Epithelial cell of proximal tubule (primary cell): ENCODE results near the gene PLN. TPM values are rescaled to one million over a fixed set of nuclear protein-coding genes. Genes with fewer than 3 reads are reported as not detected.

Experiments used
- DNase-seq: peaks from one replicate; pipeline ENCODE4 v3.0.0-alpha.2; 2011; ENCODE audit warnings: low read depth
- H3K4me3 ChIP-seq: 2 replicates; pipeline ENCODE4 v1.5.1; 2011; ENCODE audit warnings: low read depth, mild to moderate bottlenecking, low read length
- total RNA-seq: library from RNA; depleted of rRNA; stranded (reverse); fragments of >200 nt; gene quantifications from 2 replicates; pipeline ENCODE4 v1.2.3, GENCODE V29; 2015
- TF ChIP-seq, protein P1 (sequence below): conservative IDR thresholded peaks from 2 replicates; pipeline ENCODE4 v1.5.1; 2012; ENCODE audit warnings: low read depth, mild to moderate bottlenecking, low read length

PLN gene
- total RNA-seq = not detected in 2 replicates

DNA sequence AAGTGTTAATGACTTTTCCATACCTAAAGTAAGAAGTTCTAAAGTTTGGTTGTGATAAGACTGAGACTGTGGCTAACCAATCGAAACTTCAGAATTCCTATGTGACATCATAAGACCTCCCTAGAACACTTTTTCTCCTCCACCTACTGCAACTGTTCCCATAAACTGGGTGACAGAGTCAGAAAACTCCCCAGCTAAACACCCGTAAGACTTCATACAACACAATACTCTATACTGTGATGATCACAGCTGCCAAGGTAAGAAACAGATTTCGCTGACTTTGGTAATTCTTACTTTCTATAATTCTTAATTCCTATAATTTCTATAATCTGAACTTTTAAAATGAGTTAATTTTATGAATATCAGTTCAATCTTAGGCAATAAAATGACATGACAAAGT is at the start of gene PLN:
PLN (plus strand) TSS at position 161 of the 400 bp plus-strand sequence. CDS start 10,626 bp downstream, outside the sequence.
- no peak for DNase-seq
- TF ChIP-seq, protein P1, sequence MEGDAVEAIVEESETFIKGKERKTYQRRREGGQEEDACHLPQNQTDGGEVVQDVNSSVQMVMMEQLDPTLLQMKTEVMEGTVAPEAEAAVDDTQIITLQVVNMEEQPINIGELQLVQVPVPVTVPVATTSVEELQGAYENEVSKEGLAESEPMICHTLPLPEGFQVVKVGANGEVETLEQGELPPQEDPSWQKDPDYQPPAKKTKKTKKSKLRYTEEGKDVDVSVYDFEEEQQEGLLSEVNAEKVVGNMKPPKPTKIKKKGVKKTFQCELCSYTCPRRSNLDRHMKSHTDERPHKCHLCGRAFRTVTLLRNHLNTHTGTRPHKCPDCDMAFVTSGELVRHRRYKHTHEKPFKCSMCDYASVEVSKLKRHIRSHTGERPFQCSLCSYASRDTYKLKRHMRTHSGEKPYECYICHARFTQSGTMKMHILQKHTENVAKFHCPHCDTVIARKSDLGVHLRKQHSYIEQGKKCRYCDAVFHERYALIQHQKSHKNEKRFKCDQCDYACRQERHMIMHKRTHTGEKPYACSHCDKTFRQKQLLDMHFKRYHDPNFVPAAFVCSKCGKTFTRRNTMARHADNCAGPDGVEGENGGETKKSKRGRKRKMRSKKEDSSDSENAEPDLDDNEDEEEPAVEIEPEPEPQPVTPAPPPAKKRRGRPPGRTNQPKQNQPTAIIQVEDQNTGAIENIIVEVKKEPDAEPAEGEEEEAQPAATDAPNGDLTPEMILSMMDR = no peak
- no peak within 1 kb of the TSS for H3K4me3 ChIP-seq

DNA sequence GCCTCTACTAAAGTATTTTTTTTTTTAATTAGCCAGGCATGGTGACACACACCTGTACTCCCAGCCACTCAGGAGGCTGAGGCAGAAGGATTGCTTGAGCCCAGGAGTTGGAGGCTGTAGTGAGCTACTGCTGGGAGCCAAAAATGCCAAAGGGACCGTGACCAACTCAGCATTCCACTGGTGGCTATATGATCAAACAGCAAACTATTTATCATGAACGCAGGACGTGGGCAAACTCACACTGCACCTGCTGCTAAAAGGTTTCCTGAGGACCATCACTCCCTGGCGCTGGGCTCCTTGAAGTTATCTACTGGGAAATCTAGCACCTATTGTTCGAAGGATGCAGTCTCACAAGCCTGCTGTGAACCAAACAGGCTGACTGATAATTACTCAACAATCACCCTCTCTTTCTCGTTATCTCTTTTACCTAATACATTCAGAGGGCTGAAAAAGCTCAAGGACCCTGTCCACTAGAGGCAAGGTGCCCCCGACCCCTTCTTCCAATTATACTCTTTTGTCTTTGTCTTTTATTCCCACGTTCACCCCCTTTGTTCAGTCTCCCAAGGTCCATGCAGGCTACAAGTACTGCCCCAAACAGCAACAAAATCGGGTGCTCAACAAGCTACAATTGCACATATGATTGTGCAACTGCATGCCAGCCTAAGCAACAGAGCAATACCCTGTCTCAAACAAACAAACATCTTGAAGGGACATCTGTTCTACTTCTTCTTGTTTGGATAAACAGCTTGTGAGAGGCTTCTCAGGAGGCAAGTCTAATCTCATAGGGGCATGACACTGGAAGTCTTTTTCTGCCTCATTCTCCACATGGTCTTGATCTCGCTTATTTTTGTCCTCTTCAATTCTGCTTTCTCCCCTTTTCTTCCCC is 47.7 kb upstream of the PLN start:
- no peak overlapping the region for H3K4me3 ChIP-seq
- no peak for DNase-seq
- TF ChIP-seq, protein P1 = no peak

DNA sequence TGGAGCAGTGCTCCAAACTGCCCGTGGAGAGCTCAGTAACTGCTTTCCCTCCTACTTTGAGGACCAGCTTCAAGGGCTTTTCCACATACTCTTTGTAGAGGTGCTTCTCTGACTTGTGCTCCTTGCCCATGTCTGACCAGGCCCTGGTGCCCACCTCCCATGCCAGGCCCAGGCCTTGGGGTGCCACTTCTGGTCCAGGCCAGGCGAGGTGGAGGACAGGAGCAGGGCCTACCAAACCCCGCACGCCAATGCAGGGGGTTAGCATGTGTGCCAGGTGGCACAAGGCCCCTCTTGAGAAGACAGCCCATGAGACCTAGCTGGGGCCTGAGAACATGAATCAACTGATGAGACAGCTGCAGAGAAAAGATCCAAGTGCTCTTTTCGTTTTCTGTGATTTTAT is 47.0 kb upstream of the PLN start:
- TF ChIP-seq, protein P1 = no peak
- DNase-seq = no peak
- no peak overlapping the region for H3K4me3 ChIP-seq

DNA sequence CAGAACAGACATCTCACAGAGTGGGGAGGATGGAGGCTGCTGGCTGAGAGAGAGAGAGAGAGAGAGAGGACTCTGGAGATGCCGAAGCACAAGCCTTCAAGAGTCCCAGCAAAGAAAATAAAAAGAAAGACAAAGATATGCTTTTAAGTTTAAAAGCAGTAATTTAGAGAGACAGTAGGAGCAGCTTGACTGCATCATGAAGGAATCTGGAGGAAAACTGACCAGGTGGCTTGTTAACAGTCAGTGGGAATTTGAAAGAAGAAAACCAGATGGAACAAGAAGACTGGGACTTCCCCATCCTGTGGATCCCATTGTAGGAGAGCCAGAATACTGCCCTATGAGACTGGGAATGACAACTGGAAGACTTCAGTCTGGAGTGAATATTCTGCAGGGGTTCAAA is 46.3 kb upstream of the PLN start:
- H3K4me3 ChIP-seq = no peak overlapping the region
- TF ChIP-seq, protein P1 = no peak
- no peak for DNase-seq

- TF ChIP-seq, protein P1 = no peak
- no peak for DNase-seq
- H3K4me3 ChIP-seq = no peak overlapping the region
These were observed 45.9 kb upstream of the PLN start for GRCh38 chr6:118502169-118502568.

DNA sequence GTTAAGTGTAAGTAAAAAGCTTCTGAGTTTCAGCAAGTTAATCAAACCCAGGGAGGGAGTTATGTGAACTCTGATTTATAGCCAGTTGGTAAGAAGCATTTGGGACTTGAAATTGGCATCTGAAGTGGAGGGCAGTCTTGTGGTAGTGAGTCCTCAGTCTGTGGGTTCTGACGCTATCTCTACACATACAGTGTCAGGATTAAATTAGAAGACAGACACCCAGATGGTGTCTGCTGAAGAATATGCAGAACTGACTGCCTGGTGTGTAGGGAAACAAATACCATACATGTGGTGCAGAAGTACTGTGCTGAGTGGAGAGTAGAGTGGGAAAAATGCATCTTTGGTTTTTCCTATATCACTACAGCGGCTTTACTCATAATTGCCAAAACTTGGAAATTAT is 43.5 kb upstream of the PLN start:
- H3K4me3 ChIP-seq = no peak overlapping the region
- DNase-seq = no peak
- TF ChIP-seq, protein P1 = no peak

- TF ChIP-seq, protein P1 = no peak
- H3K4me3 ChIP-seq = no peak overlapping the region
- DNase-seq = no peak
These were observed 42.4 kb upstream of the PLN start for GRCh38 chr6:118505656-118506055.
